Brain microvascular endothelial cell (primary cell): ENCODE data around the gene CCDC188.
"Not testable (repeated sequence)": the region's sequence is repeated elsewhere in the genome, so short reads cannot be mapped to it uniquely, and the experiment has no call there.

Experiments
- DNase-seq: peaks from one replicate; pipeline ENCODE4 v3.0.0-alpha.2; 2020
- H3K27ac ChIP-seq: fragments of 250-450 bp; sonication (Bioruptor Pico); 2 replicates; pipeline ENCODE4 v1.5.1; 2020; ENCODE audit warnings: mild to moderate bottlenecking, moderate library complexity
- H3K27me3 ChIP-seq: fragments of 250-450 bp; sonication (Bioruptor Pico); replicated peaks from 2 replicates; pipeline ENCODE4 v1.5.1; 2020; ENCODE audit warnings: mild to moderate bottlenecking
- H3K36me3 ChIP-seq: fragments of 250-450 bp; sonication (Bioruptor Pico); replicated peaks from 2 replicates; pipeline ENCODE4 v1.5.1; 2020; ENCODE audit warnings: mild to moderate bottlenecking
- H3K4me3 ChIP-seq: 2 replicates; pipeline ENCODE4 v1.5.1; 2011; ENCODE audit warnings: low read depth, mild to moderate bottlenecking, control low read depth, low read length, moderate library complexity
- CTCF ChIP-seq: IDR thresholded peaks from 2 replicates; pipeline ENCODE4 v1.5.1; 2011; ENCODE audit warnings: low read depth, mild to moderate bottlenecking, moderate library complexity, low read length, control low read depth, inconsistent platforms; ENCODE audit errors: missing control alignments
- in situ Hi-C: cut with HindIII; loops from 2 replicates; pipeline ENCODE4 v1.10.0; 2017; ENCODE audit warnings: low sequenced_read_pairs, low pct_ligation_motif_present

Gene CCDC188

DNA sequence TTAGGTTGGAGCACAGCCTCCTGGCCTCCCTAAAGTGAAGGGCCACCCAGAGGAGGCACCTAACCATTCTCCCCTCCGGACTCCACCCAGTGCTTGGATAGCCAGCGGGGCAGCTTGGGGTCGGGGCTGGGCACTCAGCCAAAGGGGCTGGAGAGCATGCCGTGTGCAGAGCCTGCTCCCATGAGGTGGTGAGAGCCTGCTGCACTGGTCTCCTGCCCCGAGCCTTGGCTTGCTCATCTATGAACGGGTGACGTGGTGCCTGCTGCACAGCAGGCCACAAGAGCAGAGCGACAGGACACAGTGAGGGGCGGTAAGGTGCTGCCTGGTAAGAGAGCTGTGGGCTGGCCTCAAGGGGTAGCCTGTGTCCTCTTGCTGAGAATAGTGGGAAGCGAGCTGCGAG lies 14.0 kb upstream of the CCDC188 start:
- H3K27ac ChIP-seq, result no peak overlapping the region
- in situ Hi-C loops, result no loop called here
- no peak overlapping the region for H3K4me3 ChIP-seq
- no peak for DNase-seq
- H3K27me3 ChIP-seq, result no peaks in the 10 kb centered on the region
- no peaks in the 10 kb centered on the region for H3K36me3 ChIP-seq
- TF ChIP-seq CTCF, result no peak

DNA sequence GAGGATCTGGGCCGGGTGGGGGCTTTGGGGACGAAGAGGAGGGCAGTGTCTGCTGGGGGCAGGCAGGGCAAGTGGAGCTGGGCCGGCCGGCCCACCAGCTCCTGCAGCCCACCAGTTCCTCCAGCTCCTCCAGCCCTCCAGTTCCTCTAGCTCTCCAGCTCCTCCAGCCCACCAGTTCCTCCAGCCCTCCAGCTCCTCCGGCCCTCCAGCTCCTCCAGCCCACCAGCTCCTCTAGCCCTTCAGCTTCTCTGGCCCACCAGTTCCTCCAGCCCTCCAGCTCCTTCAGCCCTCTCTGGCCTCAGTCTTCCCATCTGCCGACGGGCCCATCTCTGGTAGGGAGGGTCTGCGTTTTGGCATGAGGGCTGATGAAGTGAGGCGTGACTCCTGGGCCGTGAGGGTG lies 9.2 kb upstream of the CCDC188 start:
- Histone ChIP-seq H3K27ac (no peak overlapping the region), H3K36me3 (no peaks in the 10 kb centered on the region), H3K4me3 (no peak overlapping the region), H3K27me3 (no peaks in the 10 kb centered on the region)
- TF ChIP-seq CTCF, result no peak
- DNase-seq, result no peak
- in situ Hi-C loops, result no loop called here

DNA sequence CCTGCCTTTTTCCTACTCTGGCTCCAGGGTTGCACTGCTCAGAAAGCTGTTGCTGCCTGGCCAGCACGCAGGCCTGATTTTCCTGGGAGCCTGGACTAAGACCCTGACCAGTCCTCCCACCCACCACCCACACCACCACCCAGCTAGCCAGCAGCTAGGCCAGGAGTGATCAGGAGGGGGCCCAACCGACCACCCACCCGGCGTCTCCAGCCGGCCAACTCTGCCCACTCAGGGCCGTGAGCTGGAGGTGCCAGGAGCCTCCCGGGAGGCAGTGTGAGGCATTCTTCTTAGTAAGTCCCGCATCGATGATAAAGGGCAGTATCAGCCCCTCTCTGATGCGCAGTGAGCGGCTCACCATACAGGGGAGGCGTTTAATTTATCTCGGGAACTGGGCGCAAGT lies 8.7 kb upstream of the CCDC188 start:
- H3K27ac ChIP-seq, DNase-seq, in situ Hi-C loops, H3K4me3 ChIP-seq, H3K36me3 ChIP-seq, H3K27me3 ChIP-seq: not testable (repeated sequence)

DNA sequence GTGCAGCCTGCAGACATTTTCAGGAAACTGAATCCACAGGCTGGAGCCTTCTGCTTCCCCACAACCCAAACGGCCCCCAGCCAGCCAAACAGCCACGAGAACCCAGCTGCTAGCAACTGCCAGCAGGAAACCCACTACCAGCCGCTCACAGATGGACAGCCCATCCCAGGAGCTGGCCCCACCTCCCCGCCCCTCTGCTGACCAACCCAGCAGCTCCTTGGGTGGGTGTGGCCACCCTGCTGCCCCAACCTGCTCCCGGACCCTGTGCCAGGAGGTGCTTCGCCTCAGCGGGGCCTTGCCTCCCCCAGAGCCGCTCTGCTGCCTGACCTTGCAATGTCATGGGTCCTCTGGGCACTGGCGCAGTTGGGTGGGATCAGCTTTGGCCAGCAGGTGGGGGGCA lies 8.2 kb upstream of the CCDC188 start:
- Histone ChIP-seq H3K4me3 (no peak overlapping the region), H3K27ac (no peak overlapping the region), H3K36me3 (no peaks in the 10 kb centered on the region), H3K27me3 (no peaks in the 10 kb centered on the region)
- TF ChIP-seq CTCF, result no peak
- no peak for DNase-seq
- in situ Hi-C loops, result no loop called here

DNA sequence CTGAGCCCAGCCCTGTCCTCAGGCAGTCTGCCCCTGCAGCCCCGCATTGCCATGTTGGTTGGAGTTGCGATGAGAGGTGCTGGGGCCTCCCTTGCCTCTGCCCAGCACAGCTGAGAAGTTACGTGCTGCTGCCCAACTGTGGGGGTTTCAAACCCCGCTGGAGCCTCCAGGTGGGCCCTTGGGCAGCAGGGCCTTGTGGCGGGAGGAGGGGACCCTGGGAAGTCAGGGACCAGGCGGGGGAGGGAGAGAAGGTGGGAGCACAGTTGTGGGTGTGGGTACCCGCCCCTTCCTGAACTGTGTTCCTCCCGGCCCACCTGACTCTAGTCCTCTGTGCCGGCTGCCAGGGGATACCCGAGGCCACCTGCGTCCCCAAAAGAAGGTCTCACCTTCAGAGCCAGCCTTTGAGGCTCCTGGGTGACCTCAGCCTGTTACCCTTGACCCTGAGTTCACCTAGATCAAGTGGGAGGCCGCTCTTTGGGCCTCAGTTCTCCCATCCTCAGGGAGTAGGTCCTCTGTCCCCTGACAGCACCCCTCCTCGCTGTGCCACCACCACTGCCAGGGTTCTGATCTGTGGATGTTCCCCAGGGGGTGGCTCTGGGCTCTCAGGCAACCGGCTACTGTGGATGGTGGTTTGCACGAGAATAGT lies 7.7 kb upstream of the CCDC188 start:
- Histone ChIP-seq H3K27ac (no peak overlapping the region), H3K36me3 (no peaks in the 10 kb centered on the region), H3K27me3 (no peaks in the 10 kb centered on the region), H3K4me3 (no peak overlapping the region)
- no peak for DNase-seq
- in situ Hi-C loops, result no loop called here
- no peak for TF ChIP-seq CTCF

GRCh38 chr22:20157430-20158183 lies 6.8 kb upstream of the CCDC188 start:
- in situ Hi-C loops, result no loop called here
- TF ChIP-seq CTCF, result no peak
- Histone ChIP-seq H3K4me3 (no peak overlapping the region), H3K36me3 (no peaks in the 10 kb centered on the region), H3K27me3 (no peaks in the 10 kb centered on the region), H3K27ac (no peak overlapping the region)
- DNase-seq, result no peak
